Lower leg skin (tissue), 4 donors: ENCODE measurements around the gene HADHB. TPM values are rescaled to one million over a fixed set of nuclear protein-coding genes. Genes with fewer than 3 reads are reported as not detected.
"Not testable (repeated sequence)": the region's sequence is repeated elsewhere in the genome, so short reads cannot be mapped to it uniquely, and the experiment has no call there.

ENCODE experiments used
- DNase-seq, 2 donors: peaks; one replicate each; pipeline ENCODE4 v3.0.0-alpha.2; 2019; ENCODE audit warnings: low spot score in 2 of 2
- H3K4me3 ChIP-seq: fragments of 200-600 bp; sonication (generic); 2 replicates; pipeline ENCODE4 v1.5.1; 2017; ENCODE audit warnings: mild to moderate bottlenecking, low read depth; ENCODE audit not compliant: poor library complexity, severe bottlenecking
- CTCF ChIP-seq, 3 donors: fragments of 450-650 bp; IDR thresholded peaks; one replicate each; pipeline ENCODE4 v1.5.1; 2016; ENCODE audit warnings: antibody characterized with exemption in 3 of 3, mild to moderate bottlenecking in 3 of 3, moderate library complexity in 2 of 3
- POLR2A ChIP-seq, 2 donors: fragments of 450-650 bp; IDR thresholded peaks; one replicate each; pipeline ENCODE4 v1.6.1; 2016 to 2017; ENCODE audit warnings: antibody characterized with exemption in 2 of 2, mild to moderate bottlenecking in 1 of 2, moderate library complexity in 1 of 2
- WGBS, 2 donors: methylation state at CpG; one replicate each; pipeline ENCODE4 v1.1.5; 2018; 5-methylcytosine and 5-hydroxymethylcytosine counted together
- intact Hi-C: fragments of 100-400 bp; cut with DNase I; formaldehyde crosslinking; loops from one replicate; pipeline ENCODE4 v1.15.0; 2023; ENCODE audit warnings: low total_unique reads
- total RNA-seq, 4 donors: library from RNA; depleted of rRNA; stranded (reverse); fragments of >200 nt; gene quantifications; one replicate each; pipeline ENCODE4 v1.1.0, GENCODE V29; 2016

Gene HADHB
- total RNA-seq, 4 donors from 2014 or later, result 101 to 139 (median 111) TPM

DNA sequence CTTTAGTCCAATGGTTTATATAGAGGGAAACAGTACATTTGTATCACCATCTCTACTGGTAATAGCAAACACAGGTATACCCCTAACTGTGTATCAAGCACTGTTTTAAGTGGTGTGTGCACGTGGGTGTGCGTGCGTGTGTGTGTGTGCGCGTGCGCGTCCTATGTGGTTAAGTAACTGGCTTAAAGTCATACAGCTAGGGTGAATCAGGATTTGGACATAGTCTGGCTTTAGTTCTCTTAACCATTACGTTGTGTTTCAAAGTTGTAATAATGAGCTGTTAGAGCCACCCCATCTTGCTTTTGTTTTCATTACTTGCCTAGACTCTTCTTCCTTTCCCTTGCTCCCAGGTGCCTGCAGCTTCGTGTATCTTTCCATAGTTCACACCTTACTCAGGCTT lies 2.1 kb downstream of the HADHB start:
- TF ChIP-seq CTCF (IDR thresholded peaks at IDR 0.05), result no peak
- no peak for DNase-seq
- 49 to 63% methylated on average over 9 of the region's 9 CpGs for WGBS, 2 donors
- intact Hi-C loops, result loop anchor here (10.0 kb wide), 1 partner anchor 78 kb away; no protein-coding TSS in a partner anchor
- H3K4me3 ChIP-seq, result no peak overlapping the region

- 84 to 98% methylated on average over 2 of the region's 2 CpGs for WGBS, 2 donors
- intact Hi-C loops, result loop anchor here (10.0 kb wide), 1 partner anchor 75 kb away; no protein-coding TSS in a partner anchor
- no peak for TF ChIP-seq POLR2A (IDR thresholded peaks at IDR 0.05)
- no peak for TF ChIP-seq CTCF (IDR thresholded peaks at IDR 0.05)
- DNase-seq, result no peak
- no peak overlapping the region for H3K4me3 ChIP-seq
Observed at GRCh38 chr2:26249625-26250024, 4.9 kb downstream of the HADHB start.

DNA sequence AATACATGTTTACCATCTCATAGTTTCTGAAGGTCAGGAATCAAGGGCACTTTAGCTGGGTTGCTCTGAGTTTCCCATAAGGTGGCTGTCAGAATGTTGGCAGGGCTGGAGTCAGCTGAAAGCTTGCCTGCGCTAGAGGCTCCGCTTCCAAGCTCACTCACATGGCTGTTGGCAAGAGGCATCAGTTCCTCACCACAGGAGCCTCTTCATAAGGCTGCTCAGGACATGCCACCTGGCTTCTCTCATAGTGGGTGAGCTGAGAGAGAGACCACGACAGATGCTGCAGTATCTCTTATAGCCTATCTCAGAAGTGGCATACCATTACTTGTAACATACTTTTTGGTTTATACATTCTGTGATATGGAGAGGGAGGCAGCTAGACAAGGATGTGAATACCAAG lies 7.2 kb downstream of the HADHB start:
- no peak overlapping the region for H3K4me3 ChIP-seq
- TF ChIP-seq POLR2A (IDR thresholded peaks at IDR 0.05) (no peak), CTCF (IDR thresholded peaks at IDR 0.05) (no peak)
- 43 to 50% methylated on average over 3 of the region's 3 CpGs for WGBS, 2 donors
- intact Hi-C loops, result no loop called here
- DNase-seq, result no peak

GRCh38 chr2:26255759-26256384 lies 11.1 kb downstream of the HADHB start:
- WGBS, 2 donors, result 68 to 70% methylated on average over 3 of the region's 3 CpGs
- intact Hi-C loops, result no loop called here
- no peak overlapping the region for H3K4me3 ChIP-seq
- no peak for DNase-seq
- no peak for TF ChIP-seq POLR2A (IDR thresholded peaks at IDR 0.05)
- TF ChIP-seq CTCF (IDR thresholded peaks at IDR 0.05), result no peak

GRCh38 chr2:26258836-26259235 lies 14.1 kb downstream of the HADHB start:
- intact Hi-C loops, H3K4me3 ChIP-seq, DNase-seq: not testable (repeated sequence)
- WGBS, 2 donors, result 89 to 94% methylated on average over 8 of the region's 8 CpGs

- DNase-seq, result no peak
- no peak for TF ChIP-seq POLR2A (IDR thresholded peaks at IDR 0.05)
- TF ChIP-seq CTCF (IDR thresholded peaks at IDR 0.05), result no peak
- intact Hi-C loops, result no loop called here
- H3K4me3 ChIP-seq, result no peak overlapping the region
- whole genome bisulfite sequencing, 2 donors, result 93 to 94% methylated on average over 4 of the region's 4 CpGs
Observed at GRCh38 chr2:26268213-26268612, 23.5 kb downstream of the HADHB start.

- DNase-seq, intact Hi-C loops, H3K4me3 ChIP-seq: not testable (repeated sequence)
- WGBS, 2 donors, result 84 to 85% methylated on average over 12 of the region's 12 CpGs
Observed at GRCh38 chr2:26268670-26269385, 24.1 kb downstream of the HADHB start.
